SHP77 (cell line): ENCODE results near the gene DPY19L3.
"Not testable (repeated sequence)": the region's sequence is repeated elsewhere in the genome, so short reads cannot be mapped to it uniquely, and the experiment has no call there.

Source experiments
- DNase-seq, 2 experiments: peaks; one replicate each; lab custom pipeline; 2025; lab: John Stamatoyannopoulos, UW

DPY19L3 gene

DNA sequence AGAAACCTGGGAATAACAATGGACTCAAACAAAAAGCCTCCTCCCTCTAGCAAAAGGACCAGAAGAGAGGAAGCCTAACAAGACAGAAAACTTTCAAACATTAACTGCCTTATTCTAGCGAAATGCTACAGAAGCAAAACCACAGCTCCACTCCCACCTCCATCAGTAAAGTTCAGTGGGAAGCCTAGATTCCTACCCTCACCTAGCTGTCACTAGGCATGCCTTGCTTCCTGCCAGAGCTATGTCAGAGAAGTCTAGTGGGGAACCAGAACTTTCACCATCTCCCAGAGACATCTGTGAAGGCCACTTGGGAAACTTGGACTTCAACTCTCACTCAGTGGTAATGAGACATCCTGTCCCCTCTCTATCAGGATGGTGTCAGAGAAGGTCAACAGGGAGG is 37.1 kb downstream of the DPY19L3 start:
- no peak for DNase-seq

DNA sequence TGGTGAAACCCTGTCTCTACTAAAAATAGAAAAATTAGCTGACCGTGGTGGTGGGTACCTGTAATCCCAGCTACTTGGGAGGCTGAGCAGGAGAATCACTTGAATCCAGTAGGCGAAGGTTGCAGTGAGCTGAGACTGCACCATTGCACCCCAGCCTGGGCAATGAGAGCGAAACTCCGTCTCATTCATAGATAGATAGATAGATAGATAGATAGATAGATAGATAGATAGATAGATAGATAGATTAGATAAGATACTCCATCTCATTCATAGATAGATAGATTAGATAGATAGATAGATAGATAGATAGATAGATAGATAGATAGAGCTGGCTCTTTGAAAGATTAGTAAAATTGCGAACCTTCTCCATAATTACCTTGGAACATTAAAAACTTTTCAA is 42.0 kb downstream of the DPY19L3 start:
- not testable (repeated sequence) for DNase-seq

DNA sequence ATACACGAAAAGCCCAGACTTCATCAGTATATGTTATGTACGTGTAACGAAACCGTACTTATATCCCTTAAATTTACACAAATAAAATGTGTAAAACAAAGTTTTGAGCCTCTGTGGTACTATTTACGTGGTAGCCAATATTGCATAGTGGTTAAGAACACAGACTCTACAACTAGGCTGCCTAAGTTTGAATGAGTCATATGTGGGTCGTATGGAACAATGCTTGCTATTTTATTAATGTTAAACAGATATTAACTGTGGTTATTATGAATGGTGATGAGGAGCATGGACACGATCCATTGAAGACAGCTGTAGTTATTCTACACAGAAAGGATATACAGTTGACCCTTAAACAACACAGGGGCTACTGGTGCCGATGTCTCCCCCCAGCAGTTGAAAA is 42.5 kb downstream of the DPY19L3 start:
- no peak for DNase-seq

DNA sequence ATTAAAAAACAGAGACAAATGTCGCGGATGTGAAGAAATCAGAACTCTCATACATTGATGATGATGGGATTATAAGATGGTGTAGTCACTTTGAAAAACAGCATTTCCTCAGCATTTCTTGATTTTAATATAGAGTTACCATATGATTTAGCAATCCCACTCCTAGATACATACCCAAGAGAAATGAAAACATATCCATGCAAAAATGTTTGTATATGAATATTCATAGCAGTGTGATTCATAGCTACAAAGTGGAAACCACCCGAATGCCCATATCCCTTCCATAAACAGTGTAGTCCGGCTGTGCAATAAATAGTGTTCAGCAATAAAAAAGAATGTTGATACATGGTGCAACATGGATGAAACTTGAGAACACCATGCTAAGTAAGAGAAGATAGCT is 44.6 kb downstream of the DPY19L3 start:
- DNase-seq, result no peak

DNA sequence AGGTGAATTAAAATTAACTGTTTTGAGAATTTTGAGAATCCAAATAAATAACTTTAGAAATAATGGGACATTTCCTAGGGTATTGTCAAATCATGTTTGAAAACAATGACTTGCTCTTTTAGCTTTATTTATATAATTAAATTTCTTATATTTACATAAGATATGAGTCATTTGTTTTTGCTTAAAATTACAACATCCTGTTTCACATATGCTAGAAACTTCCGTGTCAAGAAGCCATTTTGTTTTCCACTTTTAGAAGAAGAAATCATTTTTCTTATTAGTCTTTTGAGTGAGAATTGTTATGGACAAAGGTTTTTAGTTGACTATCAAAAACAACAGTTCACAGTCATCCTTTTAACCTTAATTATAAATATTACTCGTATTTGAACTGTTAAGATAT is 48.2 kb downstream of the DPY19L3 start:
- DNase-seq, result no peak

DNA sequence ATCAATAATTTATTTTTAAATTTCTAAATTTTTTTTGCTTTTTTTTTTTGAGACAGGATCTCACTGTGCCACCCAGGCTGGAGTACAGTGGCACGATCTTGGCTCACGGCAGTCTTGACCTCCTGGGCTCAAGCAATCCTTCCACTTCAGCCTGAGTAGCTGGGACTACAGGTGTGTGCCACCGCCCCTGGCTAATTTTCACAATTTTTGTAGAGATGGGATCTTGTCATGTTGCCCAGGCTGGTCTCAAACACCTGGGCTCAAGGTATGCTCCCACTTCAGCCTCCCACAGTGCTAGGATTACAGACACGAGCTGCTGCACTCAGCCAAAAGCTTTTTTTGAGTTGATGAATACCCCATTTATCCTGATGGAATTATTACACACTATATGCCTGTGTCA is 50.8 kb downstream of the DPY19L3 start:
- no peak for DNase-seq

DNA sequence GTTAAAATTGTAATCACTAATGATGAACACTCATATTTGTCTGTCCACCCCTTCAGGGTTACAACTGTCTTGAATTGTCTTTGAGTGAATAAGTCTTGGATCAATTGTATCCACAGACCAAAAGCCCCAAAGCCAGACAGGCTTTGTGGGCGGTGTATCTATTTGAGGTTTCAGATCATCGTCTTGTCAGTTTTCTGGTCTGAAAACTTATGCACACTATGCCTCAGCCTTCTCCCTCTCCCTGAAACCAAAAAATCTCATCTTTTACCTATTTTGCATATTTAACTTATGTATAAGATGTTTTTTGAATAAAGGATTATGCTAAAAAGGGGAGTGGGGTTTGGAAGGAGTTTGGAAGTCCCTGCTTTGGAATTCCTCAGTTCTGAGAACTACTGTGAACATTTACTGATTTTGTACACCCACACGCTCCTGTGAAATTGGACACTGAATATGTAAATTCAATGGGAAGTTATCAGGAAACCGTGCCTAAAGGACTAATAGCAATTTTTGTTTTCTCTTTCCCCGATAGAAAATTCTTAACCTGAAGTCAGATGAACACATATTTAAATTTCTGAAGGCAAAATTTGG is 52.1 kb downstream of the DPY19L3 start:
- no peak for DNase-seq

DNA sequence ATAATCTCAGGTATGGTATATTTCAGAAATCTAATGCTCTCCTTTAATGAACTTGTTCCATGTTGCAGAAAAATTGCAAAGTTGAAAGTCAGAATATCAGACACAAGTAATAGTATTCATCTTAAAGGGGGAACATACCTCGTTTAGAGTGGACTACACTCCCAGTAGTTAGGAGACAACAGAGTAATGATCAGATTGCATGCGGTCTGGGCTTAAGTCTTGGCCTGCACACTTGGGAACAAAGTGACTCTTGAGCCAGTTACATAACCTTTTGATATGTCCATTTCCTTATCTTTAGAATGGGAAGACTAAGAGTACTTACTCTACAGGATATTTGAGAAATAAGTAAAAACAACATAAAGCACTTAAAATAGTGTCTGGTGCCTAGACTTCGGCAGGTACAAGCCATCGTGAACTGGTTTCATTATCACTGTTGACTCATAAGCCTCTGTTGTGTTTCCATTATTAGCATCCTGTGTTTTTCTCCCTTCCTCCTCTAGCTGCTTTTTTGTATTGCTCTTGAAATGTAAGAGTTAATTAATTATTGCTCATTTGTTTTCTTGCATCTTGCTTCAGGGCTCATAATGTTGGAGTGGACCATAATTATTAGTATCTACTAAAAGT is 53.0 kb downstream of the DPY19L3 start:
- no peak for DNase-seq

DNA sequence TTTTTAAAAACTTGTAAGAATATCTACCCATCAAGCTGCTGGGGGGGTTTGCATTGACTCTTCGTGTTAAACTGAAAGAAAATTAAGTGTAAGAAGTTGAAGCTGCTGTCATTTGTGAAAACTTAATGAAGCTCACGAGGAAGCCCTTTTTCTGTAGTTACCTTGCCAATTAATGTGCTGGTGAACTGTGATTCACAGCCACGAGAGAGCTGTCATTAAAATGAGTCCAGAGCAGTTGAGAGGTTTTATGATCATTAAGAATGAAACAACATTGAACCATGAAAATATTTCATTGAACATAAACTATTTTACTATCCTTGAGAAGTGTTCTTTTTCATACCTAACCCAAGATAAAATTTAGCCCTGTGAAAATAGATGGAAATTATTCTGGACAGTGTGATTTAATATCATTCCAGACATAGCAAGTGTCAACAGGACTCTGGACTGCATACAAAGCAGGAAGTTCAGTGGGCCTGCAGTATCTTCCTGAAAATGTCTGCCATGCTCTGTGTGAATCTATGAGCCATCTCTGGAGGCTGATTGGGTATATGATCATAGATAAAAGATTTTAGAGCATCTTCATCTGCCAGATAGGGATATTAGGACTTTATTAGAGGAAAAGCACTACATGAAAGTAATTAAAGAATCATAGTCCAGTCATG is 53.8 kb downstream of the DPY19L3 start:
- no peak for DNase-seq

DNA sequence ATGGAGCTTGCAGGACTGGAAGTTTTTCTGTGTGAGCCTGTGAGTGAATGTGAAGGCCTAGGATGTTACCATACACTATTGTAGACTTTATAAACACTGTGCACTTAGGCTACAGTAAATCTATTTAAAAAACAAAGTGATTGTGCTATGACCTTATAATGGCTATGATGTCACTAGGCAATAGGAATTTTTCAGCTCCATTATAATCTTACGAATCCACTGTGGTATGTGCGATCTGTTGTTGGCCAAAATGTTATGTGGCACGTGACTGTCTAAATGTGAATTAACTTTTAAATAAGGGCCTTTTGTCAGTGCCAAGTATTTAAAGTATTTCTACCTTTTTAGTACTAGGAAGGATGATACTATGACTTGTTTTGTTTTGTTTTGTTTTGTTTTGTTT is 54.9 kb downstream of the DPY19L3 start:
- no peak for DNase-seq

DNA sequence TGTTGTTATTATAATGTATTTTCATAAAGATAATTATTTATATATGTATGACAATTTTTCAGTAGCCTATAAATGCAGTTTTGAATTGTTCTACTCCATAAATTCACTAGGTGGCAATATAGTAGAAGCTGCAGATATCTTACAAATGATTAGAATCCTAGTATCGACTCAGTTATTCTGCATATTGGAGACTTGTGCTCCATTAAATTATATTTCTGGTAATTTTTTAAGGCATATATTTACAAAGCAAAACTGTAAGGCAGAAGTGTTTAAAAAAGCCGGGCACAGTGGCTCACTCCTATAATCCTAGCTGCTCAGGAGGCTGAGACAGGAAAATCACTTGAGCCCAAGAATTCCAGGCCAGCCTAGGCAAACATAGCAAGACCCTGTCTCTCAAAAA is 58.7 kb downstream of the DPY19L3 start:
- DNase-seq, result peak in 1 of 2 experiments; percentile 0

DNA sequence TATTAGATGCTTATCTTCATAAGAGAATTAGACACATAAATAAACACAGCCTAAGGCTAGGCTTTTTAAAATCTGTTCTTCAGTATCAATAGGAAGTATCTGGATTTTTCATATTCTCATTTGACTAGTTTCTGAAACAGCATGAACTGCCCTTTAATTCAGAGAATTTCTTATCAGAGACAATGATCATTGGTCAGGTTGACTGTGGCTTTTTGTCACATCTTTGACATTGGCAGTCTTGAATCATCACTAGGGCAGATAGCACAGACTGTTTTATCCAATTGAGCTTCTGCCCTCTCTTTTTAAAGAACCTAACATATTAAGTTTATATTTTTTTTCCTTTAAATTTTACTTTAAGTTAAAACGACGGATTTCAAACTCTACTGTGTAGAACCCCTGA is 59.6 kb downstream of the DPY19L3 start:
- DNase-seq, result no peak

DNA sequence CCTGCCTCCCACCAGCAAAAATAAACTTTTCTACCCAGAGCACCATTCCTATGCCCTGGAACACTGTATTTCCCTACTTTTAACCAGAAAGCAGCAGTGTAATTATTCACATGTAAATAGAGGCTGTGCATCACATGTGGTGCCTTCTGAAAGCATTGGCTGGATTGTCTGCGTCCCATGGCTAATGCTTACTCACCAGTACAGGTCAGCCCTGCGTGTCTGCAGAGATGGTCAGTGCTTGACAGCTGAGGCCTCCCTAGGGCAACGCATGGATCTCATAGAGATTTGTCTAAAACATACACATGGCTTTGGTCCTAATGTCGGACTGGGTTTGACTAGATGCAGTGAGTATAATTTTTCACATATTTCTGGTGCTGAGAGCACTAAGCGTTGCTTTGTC is 64.2 kb downstream of the DPY19L3 start:
- no peak for DNase-seq

DNA sequence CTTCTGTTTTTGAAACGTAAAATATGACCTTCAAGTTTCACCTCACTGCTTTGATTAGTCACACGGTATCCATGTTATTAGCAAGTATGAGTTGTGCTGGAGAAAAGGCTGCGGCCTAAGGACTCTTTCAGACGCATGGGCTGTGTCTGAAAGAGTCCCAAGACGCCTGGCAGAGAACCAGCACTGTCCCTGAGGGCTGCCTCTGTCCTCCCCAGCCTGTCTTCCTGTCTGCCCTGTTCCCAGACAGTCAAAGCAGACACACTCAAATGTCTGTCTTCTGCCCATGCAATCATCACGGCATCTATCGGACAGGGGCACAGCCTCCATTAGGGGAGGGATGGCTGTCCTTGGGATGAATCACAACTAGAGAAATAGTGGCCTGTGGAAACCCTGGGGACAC is 65.5 kb downstream of the DPY19L3 start:
- no peak for DNase-seq

DNA sequence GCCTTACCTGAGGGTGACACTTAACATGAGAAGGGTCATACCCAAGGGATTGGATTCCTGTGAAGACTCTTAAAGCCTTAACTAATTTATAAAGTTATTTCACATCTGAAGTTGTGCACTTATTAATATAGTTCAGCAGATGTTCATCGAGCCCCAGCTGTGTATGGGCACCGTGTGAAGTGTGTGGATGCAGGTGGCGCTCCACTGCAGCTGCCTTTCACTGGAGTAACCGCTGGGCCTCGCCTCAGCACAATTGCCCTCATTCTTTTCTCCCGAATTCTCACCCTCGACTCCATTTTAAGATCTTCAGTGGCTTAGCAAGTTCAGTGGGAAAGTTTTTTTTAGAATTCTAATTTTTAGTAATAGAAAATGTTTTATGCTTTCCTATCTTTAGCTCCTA is 66.2 kb downstream of the DPY19L3 start:
- DNase-seq, result no peak

DNA sequence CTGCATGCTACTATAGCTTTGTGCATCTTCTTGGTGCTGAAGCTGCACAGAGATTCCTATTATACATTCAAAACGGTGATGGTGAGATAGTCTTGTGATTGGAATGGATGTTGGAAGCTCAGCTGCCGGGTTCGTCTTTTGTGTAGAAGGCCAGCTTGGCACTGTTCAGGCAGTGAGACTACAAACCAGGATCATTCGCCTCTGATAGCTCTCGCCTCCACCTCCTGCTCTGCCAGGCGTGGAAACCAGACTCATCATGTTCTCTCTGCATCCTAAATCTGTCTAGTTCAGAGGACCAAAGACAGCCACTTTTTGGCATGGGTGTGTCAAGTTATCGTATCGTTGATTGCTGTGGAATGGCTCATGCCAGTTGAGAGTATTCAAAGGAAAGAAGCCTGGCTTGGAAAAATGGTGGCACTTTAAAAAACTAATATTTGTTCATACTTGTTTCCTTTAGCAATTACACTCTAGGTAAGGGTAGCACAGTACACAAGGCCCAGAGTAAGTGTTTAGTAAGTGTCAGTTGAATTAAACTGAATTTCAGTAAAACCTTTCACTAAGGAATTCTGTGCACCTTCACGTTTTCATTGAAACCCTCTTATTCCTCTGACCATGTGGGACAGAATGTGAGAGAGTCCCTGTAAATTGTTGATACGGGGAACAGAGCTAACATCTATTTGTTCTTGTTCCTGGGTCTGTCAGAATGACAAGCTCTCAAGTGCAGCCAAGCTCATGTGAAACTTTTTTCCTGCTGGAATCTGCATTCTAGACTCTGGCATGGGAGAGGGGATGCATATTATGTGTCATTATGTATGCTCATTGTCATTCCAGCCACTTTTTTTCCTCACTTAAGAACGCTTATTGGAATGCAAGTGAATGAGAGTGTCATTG is 69.8 kb downstream of the DPY19L3 start:
- no peak for DNase-seq

DNA sequence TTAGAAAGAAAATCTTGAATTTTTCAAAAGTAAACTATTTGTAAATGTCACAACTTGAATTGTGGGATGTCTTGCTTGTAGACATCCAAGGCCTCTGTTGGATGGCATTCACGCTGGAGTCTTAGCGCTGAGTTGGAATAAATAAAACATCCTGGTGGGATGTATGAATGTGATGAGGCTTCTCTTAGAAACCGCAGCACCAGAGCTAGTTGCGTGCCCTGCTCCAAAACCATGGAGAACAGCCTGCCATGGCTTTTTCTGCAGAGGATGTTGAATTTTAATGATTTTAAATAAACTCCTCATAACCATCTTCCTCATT is 70.4 kb downstream of the DPY19L3 start:
- no peak for DNase-seq

DNA sequence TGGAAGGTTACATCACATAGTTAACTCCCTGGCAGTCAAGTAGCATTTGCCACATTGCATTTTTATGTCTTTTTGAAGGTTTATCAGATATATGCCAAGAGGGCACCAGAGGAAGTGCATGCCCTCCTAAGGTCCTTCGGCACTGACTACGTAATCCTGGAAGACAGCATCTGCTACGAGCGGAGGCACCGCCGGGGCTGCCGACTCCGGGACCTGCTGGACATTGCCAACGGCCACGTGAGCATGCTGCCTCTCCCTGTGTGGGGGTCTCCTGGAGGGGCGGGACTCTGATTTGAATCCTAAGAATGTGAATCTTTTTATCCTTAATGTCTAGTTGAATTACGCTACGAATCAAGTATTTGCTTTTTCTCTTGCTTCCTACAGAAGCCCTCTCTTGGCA is 74.8 kb downstream of the DPY19L3 start:
- no peak for DNase-seq

DNA sequence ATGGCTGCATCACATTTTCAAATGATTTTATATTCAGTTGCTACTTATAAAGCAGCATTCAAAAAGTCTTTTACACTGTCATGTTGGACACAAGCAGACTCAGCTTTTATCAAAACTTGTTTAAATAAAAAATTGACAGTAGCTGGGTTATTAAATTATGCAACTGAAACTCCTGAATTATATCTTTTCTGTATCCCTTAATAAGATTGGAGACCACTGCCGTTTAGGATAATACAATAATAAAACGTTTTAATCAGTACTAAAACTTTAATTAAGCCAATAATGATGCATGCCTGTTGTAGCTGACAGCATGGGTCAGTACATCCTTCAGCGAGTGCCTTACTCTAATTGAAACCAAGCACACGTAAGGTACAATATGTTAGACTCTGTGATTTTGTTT is 78.0 kb downstream of the DPY19L3 start:
- no peak for DNase-seq

DNA sequence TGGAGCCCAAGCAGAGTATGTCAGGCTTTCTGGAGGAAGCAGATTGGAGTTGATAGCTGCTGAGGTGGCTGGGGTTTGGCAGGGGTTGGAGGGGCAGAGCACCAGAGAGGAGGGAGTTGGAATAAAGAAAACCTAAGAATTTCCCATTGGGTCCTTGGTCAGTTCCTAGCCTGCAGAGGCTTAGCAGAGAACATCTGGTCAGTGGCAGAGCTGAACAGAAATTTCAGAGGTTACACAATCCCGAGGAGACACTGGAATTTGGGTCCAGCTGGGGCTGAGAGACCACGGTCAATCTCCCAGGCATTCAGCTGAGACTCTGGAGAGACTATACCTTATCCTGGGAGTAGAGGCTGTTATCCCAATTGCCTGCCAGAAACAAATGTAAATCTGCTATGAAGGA is 84.4 kb downstream of the DPY19L3 start:
- no peak for DNase-seq

DNA sequence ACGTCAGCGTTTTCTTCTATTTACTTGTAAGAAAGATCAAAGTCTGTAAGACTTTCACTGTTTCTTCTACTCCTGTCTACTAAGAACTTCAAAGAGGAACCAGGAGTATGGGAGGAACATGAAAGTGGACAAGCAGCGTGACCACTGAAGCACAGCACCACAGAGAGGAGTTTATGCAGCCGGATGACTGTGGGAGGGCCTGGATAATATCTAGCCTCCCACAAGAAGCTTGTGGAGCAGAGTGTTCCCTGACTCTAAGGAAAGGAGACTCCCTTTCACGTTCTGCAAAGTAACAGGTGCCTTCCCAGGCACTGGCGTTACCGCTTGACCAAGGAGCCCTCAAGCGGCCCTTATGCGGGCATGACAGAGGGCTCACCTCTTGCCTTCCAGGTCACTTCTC is 91.8 kb downstream of the DPY19L3 start:
- no peak for DNase-seq

DNA sequence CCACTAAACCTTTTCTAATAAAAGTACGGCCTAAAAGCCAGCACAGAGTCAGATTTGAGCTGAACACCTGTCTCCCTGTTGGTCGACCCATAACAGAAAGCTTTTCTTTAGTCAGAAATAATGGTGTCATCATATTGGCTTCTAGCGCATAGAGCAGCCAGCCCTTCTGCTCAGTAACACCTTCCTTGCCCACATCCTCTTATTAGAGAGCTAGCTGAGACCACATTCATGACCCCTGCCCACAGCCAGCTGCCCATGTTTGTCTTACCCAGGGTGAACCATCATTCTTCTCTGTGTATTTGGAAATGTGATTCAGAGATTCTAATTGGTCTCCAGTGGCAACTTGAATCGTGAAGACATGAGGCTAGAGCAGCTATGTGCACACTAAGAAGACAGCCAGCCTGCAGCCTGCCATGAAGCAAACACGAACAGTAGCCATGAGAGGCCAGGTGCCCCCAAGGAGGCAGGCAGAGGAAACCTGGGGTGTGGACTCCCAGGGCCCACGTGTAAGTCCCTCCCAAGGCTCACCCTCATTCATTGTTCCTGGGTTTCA is 93.2 kb downstream of the DPY19L3 start:
- DNase-seq, result no peak

DNA sequence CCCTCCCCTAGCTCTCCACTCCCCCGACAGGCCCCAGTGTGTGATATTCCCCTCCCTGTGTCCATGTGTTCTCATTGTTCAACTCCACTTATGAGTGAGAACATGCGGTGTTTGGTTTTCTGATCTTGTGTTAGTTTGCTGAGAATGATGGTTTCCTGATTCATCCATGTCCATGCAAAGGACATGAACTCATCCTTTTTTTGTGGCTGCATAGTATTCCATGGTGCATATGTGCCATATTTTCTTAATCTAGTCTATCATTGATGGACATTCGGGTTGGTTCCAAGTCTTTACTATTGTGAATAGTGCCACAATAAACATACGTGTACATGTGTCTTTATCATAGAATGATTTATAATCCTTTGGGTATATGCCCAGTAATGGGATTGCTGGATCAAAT is 106.9 kb downstream of the DPY19L3 start:
- DNase-seq, result not testable (repeated sequence)
